Bronchial epithelial cell (primary cell): ENCODE results near the gene ORC3. TPM values are rescaled to one million over a fixed set of nuclear protein-coding genes. Genes with fewer than 3 reads are reported as not detected.
"Not testable (repeated sequence)": the region's sequence is repeated elsewhere in the genome, so short reads cannot be mapped to it uniquely, and the experiment has no call there.

Experiments used
- DNase-seq: peaks from one replicate; pipeline ENCODE4 v3.0.0-alpha.2; 2010; ENCODE audit warnings: low read depth
- FAIRE-seq: peaks from 2 replicates; lab custom pipeline; 2011; peaks lifted over from hg19 to GRCh38; lab: Jason Lieb, UNC
- H3K27me3 ChIP-seq: 2 replicates; pipeline ENCODE4 v1.5.1; 2011; ENCODE audit warnings: low read length; ENCODE audit not compliant: control insufficient read depth, insufficient read depth
- H3K36me3 ChIP-seq: 2 replicates; pipeline ENCODE4 v1.5.1; 2011; ENCODE audit warnings: low read length; ENCODE audit not compliant: control insufficient read depth, insufficient read depth
- H3K4me3 ChIP-seq: 2 replicates; pipeline ENCODE4 v1.5.1; 2011; ENCODE audit warnings: mild to moderate bottlenecking, low read depth, low read length, control low read depth
- CTCF ChIP-seq: IDR thresholded peaks from 2 replicates; pipeline ENCODE4 v1.5.1; 2011; ENCODE audit warnings: mild to moderate bottlenecking, moderate library complexity, low read length, control low read depth, inconsistent platforms; ENCODE audit not compliant: insufficient read depth, severe bottlenecking
- total RNA-seq: library from RNA; depleted of rRNA; stranded (reverse); fragments of >200 nt; gene quantifications from 2 replicates; pipeline ENCODE4 v1.2.1, GENCODE V29; 2014

The ORC3 gene
- total RNA-seq, 1 donor from 2014 or later = 11.1 TPM

- TF ChIP-seq CTCF = no peak
- FAIRE-seq (no peak), DNase-seq (no peak)
- Histone ChIP-seq H3K4me3 (no peak overlapping the region), H3K27me3 (no peaks in the 10 kb centered on the region), H3K36me3 (peaks cover 3% of the 10 kb centered on the region)
Observed at GRCh38 chr6:87674290-87674689, 84.4 kb downstream of the ORC3 start.

GRCh38 chr6:87675004-87675681 is 85.2 kb downstream of the ORC3 start:
- no peak for FAIRE-seq
- H3K27me3 ChIP-seq = no peaks in the 10 kb centered on the region
- no peak overlapping the region for H3K4me3 ChIP-seq
- DNase-seq = no peak
- H3K36me3 ChIP-seq = peaks cover 3% of the 10 kb centered on the region
- TF ChIP-seq CTCF = no peak

GRCh38 chr6:87682310-87682709 is 92.4 kb downstream of the ORC3 start:
- FAIRE-seq (no peak), DNase-seq (no peak)
- no peaks in the 10 kb centered on the region for H3K27me3 ChIP-seq
- no peak for TF ChIP-seq CTCF
- H3K36me3 ChIP-seq = no peaks in the 10 kb centered on the region
- H3K4me3 ChIP-seq = no peak overlapping the region

GRCh38 chr6:87683890-87684289 is 94.0 kb downstream of the ORC3 start:
- TF ChIP-seq CTCF = no peak
- H3K36me3 ChIP-seq = no peaks in the 10 kb centered on the region

GRCh38 chr6:87684895-87685654 is 95.1 kb downstream of the ORC3 start:
- Histone ChIP-seq H3K36me3 (no peaks in the 10 kb centered on the region), H3K27me3 (no peaks in the 10 kb centered on the region), H3K4me3 (no peak overlapping the region)
- FAIRE-seq (no peak), DNase-seq (no peak)
- no peak for TF ChIP-seq CTCF

More at GRCh38 chr6:87683890-87684289, 94.0 kb downstream of the ORC3 start:
- Histone ChIP-seq H3K4me3 (no peak overlapping the region), H3K27me3 (no peaks in the 10 kb centered on the region)
- no peak for DNase-seq
- no peak for FAIRE-seq

- H3K36me3 ChIP-seq, DNase-seq, FAIRE-seq: not testable (repeated sequence)
Observed at GRCh38 chr6:87686636-87687205, 96.8 kb downstream of the ORC3 start.

More at GRCh38 chr6:87686636-87687205, 96.8 kb downstream of the ORC3 start:
- not testable (repeated sequence) for H3K27me3 ChIP-seq, H3K4me3 ChIP-seq
